Measurements from ENCODE around the gene PBRM1.

- TF ChIP-seq, protein P1, sequence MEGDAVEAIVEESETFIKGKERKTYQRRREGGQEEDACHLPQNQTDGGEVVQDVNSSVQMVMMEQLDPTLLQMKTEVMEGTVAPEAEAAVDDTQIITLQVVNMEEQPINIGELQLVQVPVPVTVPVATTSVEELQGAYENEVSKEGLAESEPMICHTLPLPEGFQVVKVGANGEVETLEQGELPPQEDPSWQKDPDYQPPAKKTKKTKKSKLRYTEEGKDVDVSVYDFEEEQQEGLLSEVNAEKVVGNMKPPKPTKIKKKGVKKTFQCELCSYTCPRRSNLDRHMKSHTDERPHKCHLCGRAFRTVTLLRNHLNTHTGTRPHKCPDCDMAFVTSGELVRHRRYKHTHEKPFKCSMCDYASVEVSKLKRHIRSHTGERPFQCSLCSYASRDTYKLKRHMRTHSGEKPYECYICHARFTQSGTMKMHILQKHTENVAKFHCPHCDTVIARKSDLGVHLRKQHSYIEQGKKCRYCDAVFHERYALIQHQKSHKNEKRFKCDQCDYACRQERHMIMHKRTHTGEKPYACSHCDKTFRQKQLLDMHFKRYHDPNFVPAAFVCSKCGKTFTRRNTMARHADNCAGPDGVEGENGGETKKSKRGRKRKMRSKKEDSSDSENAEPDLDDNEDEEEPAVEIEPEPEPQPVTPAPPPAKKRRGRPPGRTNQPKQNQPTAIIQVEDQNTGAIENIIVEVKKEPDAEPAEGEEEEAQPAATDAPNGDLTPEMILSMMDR (IDR thresholded peaks at IDR 0.05) = no peak
- no peak for TF ChIP-seq POLR2A (IDR thresholded peaks at IDR 0.05)
These were observed 152.7 kb downstream of the PBRM1 start for GRCh38 chr3:52532838-52533622.
